Measurements from ENCODE around the gene ADCK1.
"Not testable (repeated sequence)": the region's sequence is repeated elsewhere in the genome, so short reads cannot be mapped to it uniquely, and the experiment has no call there.

Gene ADCK1

DNA sequence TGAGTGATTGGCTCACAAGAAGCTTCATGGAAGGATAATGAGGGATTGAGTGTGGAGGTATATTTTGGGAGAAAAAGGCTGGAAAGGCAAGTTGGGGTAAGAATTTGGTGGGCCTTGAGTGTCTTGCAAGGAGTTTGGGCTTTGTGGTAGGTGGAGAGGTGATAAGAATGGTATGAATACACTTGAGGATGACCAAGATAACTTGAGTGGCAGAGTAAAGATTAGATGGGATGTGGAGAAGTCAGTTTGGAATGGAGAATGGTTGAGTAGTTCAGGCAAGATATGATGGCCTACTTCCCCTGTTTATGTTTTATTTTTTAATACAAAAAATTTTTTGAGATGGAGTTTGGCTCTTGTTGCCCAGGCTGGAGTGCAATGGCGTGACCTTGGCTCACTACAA lies 9.1 kb downstream of the ADCK1 start:
- TF ChIP-seq, protein P1, sequence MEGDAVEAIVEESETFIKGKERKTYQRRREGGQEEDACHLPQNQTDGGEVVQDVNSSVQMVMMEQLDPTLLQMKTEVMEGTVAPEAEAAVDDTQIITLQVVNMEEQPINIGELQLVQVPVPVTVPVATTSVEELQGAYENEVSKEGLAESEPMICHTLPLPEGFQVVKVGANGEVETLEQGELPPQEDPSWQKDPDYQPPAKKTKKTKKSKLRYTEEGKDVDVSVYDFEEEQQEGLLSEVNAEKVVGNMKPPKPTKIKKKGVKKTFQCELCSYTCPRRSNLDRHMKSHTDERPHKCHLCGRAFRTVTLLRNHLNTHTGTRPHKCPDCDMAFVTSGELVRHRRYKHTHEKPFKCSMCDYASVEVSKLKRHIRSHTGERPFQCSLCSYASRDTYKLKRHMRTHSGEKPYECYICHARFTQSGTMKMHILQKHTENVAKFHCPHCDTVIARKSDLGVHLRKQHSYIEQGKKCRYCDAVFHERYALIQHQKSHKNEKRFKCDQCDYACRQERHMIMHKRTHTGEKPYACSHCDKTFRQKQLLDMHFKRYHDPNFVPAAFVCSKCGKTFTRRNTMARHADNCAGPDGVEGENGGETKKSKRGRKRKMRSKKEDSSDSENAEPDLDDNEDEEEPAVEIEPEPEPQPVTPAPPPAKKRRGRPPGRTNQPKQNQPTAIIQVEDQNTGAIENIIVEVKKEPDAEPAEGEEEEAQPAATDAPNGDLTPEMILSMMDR (IDR thresholded peaks at IDR 0.05; ENCODE audit: extremely low read depth, insufficient read depth, missing control alignments), result no peak
- in situ Hi-C loops (cut with MboI; ENCODE audit: low pct_unique_long_range_greater_than_20kb, low sequenced_read_pairs, unreplicated experiment), result no loop called here
- DNase-seq (ENCODE audit: low spot score), result no peak

DNA sequence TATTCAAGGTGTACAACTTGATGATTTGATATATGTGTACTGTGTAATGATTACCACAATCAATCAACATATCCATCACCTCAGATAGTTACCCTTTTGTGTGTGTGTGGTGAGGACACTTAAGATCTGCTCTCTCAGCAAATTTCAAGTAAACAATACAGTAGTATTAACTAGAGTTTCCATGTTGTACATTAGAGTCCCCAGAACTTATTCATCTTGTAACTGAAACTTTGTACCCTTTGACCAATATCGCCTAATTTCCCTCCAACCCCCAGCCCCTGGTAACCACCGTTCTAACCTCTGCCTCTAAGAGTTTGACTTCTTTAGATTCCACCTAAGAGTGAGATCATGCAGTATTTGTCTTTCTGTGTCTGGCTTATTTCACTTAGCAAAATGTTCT lies 12.1 kb downstream of the ADCK1 start:
- no peak for DNase-seq (ENCODE audit: low spot score)
- in situ Hi-C loops (cut with MboI; ENCODE audit: low pct_unique_long_range_greater_than_20kb, low sequenced_read_pairs, unreplicated experiment), result no loop called here
- TF ChIP-seq, protein P1 (IDR thresholded peaks at IDR 0.05; ENCODE audit: extremely low read depth, insufficient read depth, missing control alignments), result no peak

DNA sequence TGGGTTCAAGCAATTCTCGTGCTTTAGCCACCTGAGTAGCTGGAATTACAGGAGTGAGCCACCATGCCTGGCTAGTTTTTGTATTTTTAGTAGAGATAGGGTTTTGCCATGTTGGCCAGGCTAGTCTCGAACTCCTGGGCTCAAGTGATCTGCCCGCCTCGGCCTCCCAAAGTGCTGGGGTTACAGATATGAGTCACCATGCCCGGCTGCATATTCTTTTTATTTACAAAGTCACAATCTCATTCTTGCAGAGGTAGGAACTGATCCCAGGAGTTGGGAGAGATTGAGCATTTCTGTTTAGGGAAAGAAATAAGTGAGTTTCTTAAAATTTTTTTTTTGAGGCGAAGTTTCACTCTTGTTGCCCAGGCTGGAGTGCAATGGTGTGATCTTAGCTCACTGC lies 12.8 kb downstream of the ADCK1 start:
- DNase-seq (ENCODE audit: low spot score); in situ Hi-C loops (cut with MboI; ENCODE audit: low pct_unique_long_range_greater_than_20kb, low sequenced_read_pairs, unreplicated experiment): not testable (repeated sequence)

DNA sequence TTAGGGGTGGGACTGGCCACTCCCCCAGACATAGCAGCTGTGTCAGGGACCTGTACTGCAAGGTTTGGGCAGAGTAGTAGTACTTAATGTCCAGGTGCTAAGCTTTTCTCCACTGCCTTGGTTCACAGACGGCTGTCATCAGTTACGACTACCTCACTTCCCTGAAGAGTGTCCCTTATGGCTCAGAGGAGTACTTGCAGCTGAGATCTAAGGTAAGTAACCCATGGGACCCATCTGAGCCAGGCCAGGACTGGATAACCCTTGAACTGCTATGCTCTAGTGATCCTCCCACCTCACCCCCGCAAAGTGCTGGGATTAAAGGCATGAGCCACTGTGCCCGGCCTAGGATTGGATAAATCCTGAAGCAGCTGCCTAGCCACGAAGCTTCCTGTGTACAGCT lies 22.4 kb downstream of the ADCK1 start:
- TF ChIP-seq, protein P1 (IDR thresholded peaks at IDR 0.05; ENCODE audit: extremely low read depth, insufficient read depth, missing control alignments), result no peak
- no peak for DNase-seq (ENCODE audit: low spot score)
- in situ Hi-C loops (cut with MboI; ENCODE audit: low pct_unique_long_range_greater_than_20kb, low sequenced_read_pairs, unreplicated experiment), result no loop called here

DNA sequence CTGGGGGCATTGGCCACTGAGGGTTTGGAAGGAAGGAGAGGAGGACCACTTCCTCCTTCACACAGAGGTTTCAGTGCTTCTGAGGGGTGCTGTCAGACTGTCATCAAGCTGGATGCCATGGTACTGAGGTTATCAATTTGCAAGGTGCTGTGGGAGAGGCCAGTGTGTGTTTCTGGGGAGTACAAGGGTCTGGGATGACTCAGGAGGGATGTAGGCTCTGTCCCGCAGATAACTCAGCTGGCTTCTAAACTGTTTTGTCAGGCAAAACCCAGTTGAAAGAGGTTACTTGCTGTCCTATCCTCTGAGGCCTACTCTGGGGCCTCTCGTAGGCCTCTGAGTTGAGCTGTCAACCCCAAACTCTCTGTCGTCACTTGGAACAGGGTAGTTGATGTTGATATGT lies 22.8 kb downstream of the ADCK1 start:
- in situ Hi-C loops (cut with MboI; ENCODE audit: low pct_unique_long_range_greater_than_20kb, low sequenced_read_pairs, unreplicated experiment), result no loop called here
- no peak for DNase-seq (ENCODE audit: low spot score)
- TF ChIP-seq, protein P1 (IDR thresholded peaks at IDR 0.05; ENCODE audit: extremely low read depth, insufficient read depth, missing control alignments), result no peak

DNA sequence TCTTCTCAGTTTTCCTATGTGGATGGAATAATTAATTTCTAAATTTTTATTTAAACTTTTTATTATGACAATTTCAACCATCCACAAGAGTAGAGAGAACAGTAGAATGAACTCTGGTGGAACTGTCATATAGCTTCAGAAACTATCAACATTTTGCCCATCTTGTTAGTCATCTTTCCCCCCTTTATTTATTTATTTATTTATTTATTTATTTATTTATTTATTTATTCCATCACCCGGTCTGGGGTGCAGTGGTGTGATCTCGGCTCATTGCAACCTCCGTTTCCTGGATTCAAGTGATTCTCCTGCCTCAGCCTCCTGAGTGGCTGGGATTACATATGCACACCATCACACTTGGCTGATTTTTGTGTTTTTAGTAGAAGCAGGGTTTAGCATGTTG lies 23.5 kb downstream of the ADCK1 start:
- no peak for DNase-seq (ENCODE audit: low spot score)
- TF ChIP-seq, protein P1 (IDR thresholded peaks at IDR 0.05; ENCODE audit: extremely low read depth, insufficient read depth, missing control alignments), result no peak
- in situ Hi-C loops (cut with MboI; ENCODE audit: low pct_unique_long_range_greater_than_20kb, low sequenced_read_pairs, unreplicated experiment), result no loop called here

DNA sequence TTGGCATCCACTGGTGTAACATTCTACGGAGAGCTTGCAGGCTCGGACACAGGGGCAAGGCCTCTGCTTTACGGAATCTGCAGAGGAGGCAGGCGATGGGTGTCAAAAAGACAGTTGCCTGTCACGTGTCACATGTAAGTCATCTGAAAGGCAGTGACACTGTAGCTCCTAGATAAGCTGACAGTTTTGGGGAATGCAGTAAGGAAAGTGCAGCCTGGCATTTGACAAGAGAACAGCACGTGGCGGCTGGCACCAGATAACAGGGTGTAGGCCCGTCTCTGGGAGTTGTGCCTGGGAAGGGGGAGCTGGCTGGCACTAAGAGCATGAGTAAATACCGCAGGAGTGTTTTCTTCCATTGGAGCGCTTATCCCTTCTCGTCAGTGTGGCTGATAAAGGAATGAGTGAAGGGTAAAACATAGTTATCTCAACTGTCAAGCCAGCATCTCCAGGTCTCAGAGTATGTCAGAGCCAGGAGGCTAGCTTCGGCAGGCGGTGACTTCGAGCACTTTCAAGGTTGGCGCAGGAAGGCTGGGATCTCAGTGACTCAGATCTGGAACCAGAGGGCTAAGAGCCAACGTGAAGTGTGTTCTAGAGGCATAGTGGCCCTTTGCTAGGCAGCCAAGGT lies 26.1 kb downstream of the ADCK1 start:
- DNase-seq (ENCODE audit: low spot score), result no peak
- in situ Hi-C loops (cut with MboI; ENCODE audit: low pct_unique_long_range_greater_than_20kb, low sequenced_read_pairs, unreplicated experiment), result no loop called here
- TF ChIP-seq, protein P1 (IDR thresholded peaks at IDR 0.05; ENCODE audit: extremely low read depth, insufficient read depth, missing control alignments), result no peak
